B cell (primary cell): Measurements from ENCODE around the gene ZNF771. TPM values are rescaled to one million over a fixed set of nuclear protein-coding genes. Genes with fewer than 3 reads are reported as not detected.

Source experiments
- ATAC-seq: fragments of 200-7000 bp; cut with Tn5 transposase; one replicate; pipeline ENCODE4 v1.10.0; 2021; ENCODE audit warnings: low read depth, mild to moderate bottlenecking, moderate number of reproducible peaks, moderate library complexity
- CTCF ChIA-PET: fragments of 350-600 bp; sonication (Branson Sonifier 250); formaldehyde crosslinking; loops from one replicate; lab custom pipeline; 2021; ENCODE audit warnings: antibody characterized with exemption, inconsistent platforms; lab: Charles Lee
- POLR2A ChIA-PET: fragments of 350-600 bp; sonication (Branson Sonifier 250); formaldehyde crosslinking; loops from one replicate; lab custom pipeline; 2021; ENCODE audit warnings: antibody characterized with exemption; lab: Charles Lee
- DNase-seq: peaks from one replicate; pipeline ENCODE4 v3.0.0; 2013
- H2AFZ ChIP-seq: 2 replicates; pipeline ENCODE4 v1.6.1; 2012; ENCODE audit warnings: mild to moderate bottlenecking, low read depth, low read length; ENCODE audit not compliant: insufficient read depth, poor library complexity, severe bottlenecking
- H3K27ac ChIP-seq, 2 donors: 1 replicate in 1 of 2; 2 replicates in 1 of 2; pipeline ENCODE4 v1.5.1; 2012 to 2013; ENCODE audit warnings: low read length in 2 of 2, mild to moderate bottlenecking in 2 of 2, moderate library complexity in 1 of 2
- H3K27me3 ChIP-seq, 4 experiments: fragments of 200-600 bp in 1 of 4; sonication (generic) in 1 of 4; replicated peaks in 1 of 4; 1 replicate in 2 of 4; 2 replicates in 2 of 4; pipeline versions ENCODE4 v1.6.1 to v1.7.0; 2013 to 2016; ENCODE audit warnings: low read length in 3 of 4, mild to moderate bottlenecking in 2 of 4, mixed read lengths in 1 of 4, moderate library complexity in 1 of 4; ENCODE audit not compliant: insufficient read depth in 4 of 4, control insufficient read depth in 3 of 4; ENCODE audit errors: control extremely low read depth in 1 of 4
- H3K36me3 ChIP-seq, 2 experiments: replicated peaks in 1 of 2; 1 replicate in 1 of 2; 2 replicates in 1 of 2; pipeline versions ENCODE4 v1.6.1 to v1.7.1; 2013; ENCODE audit warnings: low read length in 1 of 2; ENCODE audit not compliant: insufficient read depth in 2 of 2, control insufficient read depth in 1 of 2; ENCODE audit errors: control extremely low read depth in 1 of 2, extremely low read depth in 1 of 2
- H3K4me1 ChIP-seq, 2 donors: fragments of 200-600 bp in 1 of 2; sonication (generic) in 1 of 2; 1 replicate in 1 of 2; 2 replicates in 1 of 2; pipeline versions ENCODE4 v1.5.1 to v1.6.1; 2013 to 2017; ENCODE audit warnings: low read length in 2 of 2; ENCODE audit not compliant: control insufficient read depth in 2 of 2, insufficient read depth in 2 of 2
- H3K4me2 ChIP-seq: replicated peaks from 2 replicates; pipeline ENCODE3; 2012; ENCODE audit warnings: mild to moderate bottlenecking, low read depth, low read length; ENCODE audit not compliant: poor library complexity, severe bottlenecking
- H3K4me3 ChIP-seq, 5 experiments: fragments of 200-600 bp in 1 of 5; sonication (generic) in 1 of 5; 1 replicate in 3 of 5; 2 replicates in 2 of 5; pipeline versions ENCODE4 v1.5.1 to v1.7.0; 2011 to 2016; ENCODE audit warnings: low read length in 4 of 5, mild to moderate bottlenecking in 4 of 5, low read depth in 2 of 5, control low read depth in 1 of 5, moderate library complexity in 1 of 5; ENCODE audit not compliant: insufficient read depth in 1 of 5; ENCODE audit errors: control extremely low read depth in 1 of 5, extremely low read depth in 1 of 5
- H3K79me2 ChIP-seq: fragments of 200-600 bp; sonication (generic); one replicate; pipeline ENCODE4 v1.6.0; 2016; ENCODE audit warnings: low read length; ENCODE audit not compliant: control insufficient read depth, insufficient read depth
- H3K9ac ChIP-seq: fragments of 200-600 bp; sonication (generic); 2 replicates; pipeline ENCODE4 v1.6.1; 2017; ENCODE audit warnings: mild to moderate bottlenecking, low read length, moderate library complexity
- H3K9me3 ChIP-seq, 3 donors: one replicate each; pipeline versions ENCODE4 v1.6.1 to v1.7.1; 2013; ENCODE audit warnings: low read length in 2 of 3; ENCODE audit not compliant: control insufficient read depth in 2 of 3, insufficient read depth in 1 of 3; ENCODE audit errors: control extremely low read depth in 1 of 3
- H4K20me1 ChIP-seq: 2 replicates; pipeline ENCODE4 v1.6.0; 2012; ENCODE audit warnings: mild to moderate bottlenecking, low read length; ENCODE audit not compliant: insufficient read depth, control insufficient read depth, poor library complexity, severe bottlenecking
- H3K27ac Mint-ChIP-seq: one replicate; pipeline ENCODE4 v1.8.0; 2021; ENCODE audit warnings: mixed read lengths
- H3K27me3 Mint-ChIP-seq: one replicate; pipeline ENCODE4 v1.8.0; 2021; ENCODE audit warnings: mixed read lengths
- H3K4me1 Mint-ChIP-seq: one replicate; pipeline ENCODE4 v1.8.0; 2021; ENCODE audit warnings: mixed read lengths
- H3K4me3 Mint-ChIP-seq: one replicate; pipeline ENCODE4 v1.8.0; 2021; ENCODE audit warnings: mixed read lengths
- H3K9me3 Mint-ChIP-seq: one replicate; pipeline ENCODE4 v1.8.0; 2022; ENCODE audit warnings: mixed read lengths; ENCODE audit not compliant: insufficient read depth
- CTCF ChIP-seq: fragments of 200-600 bp; IDR thresholded peaks from one replicate; pipeline ENCODE4 v1.8.0; 2022; ENCODE audit warnings: antibody characterized with exemption, mild to moderate bottlenecking
- EZH2 ChIP-seq: IDR thresholded peaks from 2 replicates; pipeline ENCODE4 v1.6.1; 2012; ENCODE audit warnings: borderline replicate concordance, low read depth, mild to moderate bottlenecking, moderate library complexity, low read length; ENCODE audit not compliant: insufficient read depth, poor library complexity, severe bottlenecking
- WGBS: methylation state at CpG from one replicate; pipeline ENCODE4 v1.1.5; 2013; ENCODE audit warnings: missing lambda C conversion rate; ENCODE audit not compliant: insufficient coverage; 5-methylcytosine and 5-hydroxymethylcytosine counted together
- intact Hi-C: fragments of 100-400 bp; cut with micrococcal nuclease; formaldehyde crosslinking; loops from one replicate; pipeline ENCODE4 v1.10.0; 2022
- polyA plus RNA-seq: library from polyadenylated mRNA; depleted of rRNA; stranded (reverse); fragments of >200 nt; gene quantifications from 2 replicates; pipeline ENCODE4 v1.2.3, GENCODE V29; 2012
- total RNA-seq, 2 donors: library from RNA; stranded (reverse); fragments of 120-200 nt in 1 of 2; gene quantifications; 1 replicate in 1 of 2; 2 replicates in 1 of 2; pipeline versions ENCODE4 v1.2.3 to v1.2.4, GENCODE V29; 2013 to 2022

The ZNF771 gene
- total and polyA plus RNA-seq, 2 donors (not counting 1 experiment from before 2014, with no cell fraction given): 4.1 to 6.6 TPM

GRCh38 chr16:30382111-30382881, 25.1 kb upstream of the ZNF771 start, which contains the start of gene SEPTIN1:
Gene SEPTIN1, minus strand, starts transcription at chr16:30382561. Its CDS starts 19 bp downstream, at chr16:30382542.
- WGBS: 8% methylated on average over 6 of the region's 12 CpGs
- H3K27me3 Mint-ChIP-seq: no peaks in the 10 kb centered on the region
- peak within 1 kb of the TSS; percentile 72 to 100 for H3K27ac ChIP-seq
- POLR2A ChIA-PET: interaction anchor here (0.7 to 2.6 kb wide), 15 partner anchors 9 to 592 kb away, joined by 3 to 51 read pairs (median 3); partner anchors contain the start of genes CORO1A, KIF22, TBC1D10B and ZNF48
- H3K36me3 ChIP-seq: peaks cover 0 to 2% of the 10 kb centered on the region in 2 experiments
- no peaks in the 10 kb centered on the region for H3K9me3 Mint-ChIP-seq
- peak within 1 kb of the TSS; percentile 17 to 73 (median 66) for H3K4me3 ChIP-seq
- H3K27ac Mint-ChIP-seq: peak within 1 kb of the TSS; percentile 98
- no peaks in the 10 kb centered on the region for H4K20me1 ChIP-seq
- DNase-seq (peak; percentile 84), ATAC-seq (peak; percentile 25)
- peak within 1 kb of the TSS; percentile 83 for H3K4me2 ChIP-seq
- peaks cover 48% of the 10 kb centered on the region for H3K4me1 Mint-ChIP-seq
- CTCF ChIA-PET: interaction anchor here (0.8 to 2.3 kb wide), 11 partner anchors 11 to 228 kb away, joined by 3 to 18 read pairs (median 5); partner anchors contain the start of genes DCTPP1, TBC1D10B, ZNF48 and ZNF689
- no peaks in the 10 kb centered on the region for H3K27me3 ChIP-seq
- peak within 1 kb of the TSS; percentile 90 for H3K4me3 Mint-ChIP-seq
- H3K79me2 ChIP-seq: peaks cover 45% of the 10 kb centered on the region
- TF ChIP-seq CTCF (no peak), EZH2 (no peak)
- intact Hi-C loops: loop anchor here (1.0 kb wide), 3 partner anchors 12 to 27 kb away; partner anchors contain the start of genes TBC1D10B and ZNF48
- H3K9me3 ChIP-seq: no peaks in the 10 kb centered on the region
- peak within 1 kb of the TSS; percentile 84 for H2AFZ ChIP-seq
- H3K9ac ChIP-seq: peak within 1 kb of the TSS; percentile 72
- peaks cover 30 to 60% of the 10 kb centered on the region in 2 donors for H3K4me1 ChIP-seq
